ENCODE results near the gene TERT.

DNA sequence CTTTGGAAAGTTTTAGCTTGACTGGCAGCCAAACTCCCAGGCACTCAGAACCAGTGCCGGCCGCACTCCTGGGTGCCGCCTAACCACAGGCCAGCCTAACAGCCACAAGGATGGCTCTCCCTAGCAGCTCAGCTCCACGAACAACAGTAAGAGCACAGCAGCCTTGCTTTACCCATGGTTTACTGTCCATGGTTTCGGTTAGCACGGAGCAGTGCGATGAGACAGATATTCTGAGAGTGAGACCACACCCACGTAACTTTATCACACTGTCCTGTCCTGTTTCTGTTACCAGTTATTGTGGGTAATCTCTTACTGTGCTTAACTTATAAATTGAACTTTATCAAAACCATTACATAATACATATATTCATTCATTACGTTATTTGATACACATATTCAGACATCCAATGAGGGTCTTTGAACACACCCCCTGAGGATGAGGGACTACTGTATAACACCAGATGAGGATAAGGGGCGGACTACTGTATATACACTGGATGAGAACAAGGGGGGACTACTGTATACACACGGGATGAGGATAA is 37.7 kb upstream of the TERT start:
- TF ChIP-seq, protein P1, sequence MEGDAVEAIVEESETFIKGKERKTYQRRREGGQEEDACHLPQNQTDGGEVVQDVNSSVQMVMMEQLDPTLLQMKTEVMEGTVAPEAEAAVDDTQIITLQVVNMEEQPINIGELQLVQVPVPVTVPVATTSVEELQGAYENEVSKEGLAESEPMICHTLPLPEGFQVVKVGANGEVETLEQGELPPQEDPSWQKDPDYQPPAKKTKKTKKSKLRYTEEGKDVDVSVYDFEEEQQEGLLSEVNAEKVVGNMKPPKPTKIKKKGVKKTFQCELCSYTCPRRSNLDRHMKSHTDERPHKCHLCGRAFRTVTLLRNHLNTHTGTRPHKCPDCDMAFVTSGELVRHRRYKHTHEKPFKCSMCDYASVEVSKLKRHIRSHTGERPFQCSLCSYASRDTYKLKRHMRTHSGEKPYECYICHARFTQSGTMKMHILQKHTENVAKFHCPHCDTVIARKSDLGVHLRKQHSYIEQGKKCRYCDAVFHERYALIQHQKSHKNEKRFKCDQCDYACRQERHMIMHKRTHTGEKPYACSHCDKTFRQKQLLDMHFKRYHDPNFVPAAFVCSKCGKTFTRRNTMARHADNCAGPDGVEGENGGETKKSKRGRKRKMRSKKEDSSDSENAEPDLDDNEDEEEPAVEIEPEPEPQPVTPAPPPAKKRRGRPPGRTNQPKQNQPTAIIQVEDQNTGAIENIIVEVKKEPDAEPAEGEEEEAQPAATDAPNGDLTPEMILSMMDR (IDR thresholded peaks at IDR 0.05): no peak
- no peak for TF ChIP-seq POLR2A (IDR thresholded peaks at IDR 0.05)

All from body of pancreas (tissue), 4 donors.